Suprapubic skin (tissue), 4 donors: ENCODE results near the gene TLCD5.

Experiments used
- POLR2A ChIP-seq, 2 donors: fragments of 450-650 bp; IDR thresholded peaks; one replicate each; pipeline ENCODE4 v1.6.1; 2017; ENCODE audit warnings: antibody characterized with exemption in 2 of 2, mild to moderate bottlenecking in 2 of 2, moderate library complexity in 2 of 2
- POLR2AphosphoS5 ChIP-seq, 3 donors: sonication (generic); formaldehyde crosslinking; IDR thresholded peaks; one replicate each; pipeline ENCODE4 v1.6.1; 2017; ENCODE audit warnings: antibody characterized with exemption in 3 of 3
- TF ChIP-seq, protein P1 (sequence below), 2 donors: fragments of 200-600 bp in 1 of 2; fragments of 450-650 bp in 1 of 2; sonication (generic) in 1 of 2; IDR thresholded peaks; one replicate each; pipeline ENCODE4 v1.5.1; 2016 to 2019; ENCODE audit warnings: antibody characterized with exemption in 2 of 2, mild to moderate bottlenecking in 1 of 2, moderate library complexity in 1 of 2

DNA sequence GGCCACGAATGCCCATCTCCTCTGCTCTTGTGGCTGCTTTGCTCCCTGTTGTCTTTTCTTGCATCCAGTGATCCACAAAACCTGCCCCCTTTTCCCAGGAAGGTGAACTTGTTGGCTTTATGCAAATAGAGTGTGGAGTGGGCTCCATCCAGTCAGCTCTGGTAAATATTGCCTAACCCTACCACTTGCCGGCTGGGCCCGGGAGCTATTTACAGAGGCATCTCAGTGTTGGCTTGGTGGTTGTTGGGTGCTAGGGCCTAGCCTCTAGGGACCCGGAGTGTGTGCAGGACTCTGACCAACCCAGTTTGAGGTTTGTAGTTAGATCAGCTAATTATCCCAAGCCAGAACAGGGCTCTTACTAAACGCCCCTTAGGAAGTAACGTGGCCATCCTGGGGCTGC, 40.8 kb upstream of the TLCD5 start:
- TF ChIP-seq POLR2A (IDR thresholded peaks at IDR 0.05) (no peak), POLR2AphosphoS5 (IDR thresholded peaks at IDR 0.05) (no peak)
- TF ChIP-seq, protein P1, sequence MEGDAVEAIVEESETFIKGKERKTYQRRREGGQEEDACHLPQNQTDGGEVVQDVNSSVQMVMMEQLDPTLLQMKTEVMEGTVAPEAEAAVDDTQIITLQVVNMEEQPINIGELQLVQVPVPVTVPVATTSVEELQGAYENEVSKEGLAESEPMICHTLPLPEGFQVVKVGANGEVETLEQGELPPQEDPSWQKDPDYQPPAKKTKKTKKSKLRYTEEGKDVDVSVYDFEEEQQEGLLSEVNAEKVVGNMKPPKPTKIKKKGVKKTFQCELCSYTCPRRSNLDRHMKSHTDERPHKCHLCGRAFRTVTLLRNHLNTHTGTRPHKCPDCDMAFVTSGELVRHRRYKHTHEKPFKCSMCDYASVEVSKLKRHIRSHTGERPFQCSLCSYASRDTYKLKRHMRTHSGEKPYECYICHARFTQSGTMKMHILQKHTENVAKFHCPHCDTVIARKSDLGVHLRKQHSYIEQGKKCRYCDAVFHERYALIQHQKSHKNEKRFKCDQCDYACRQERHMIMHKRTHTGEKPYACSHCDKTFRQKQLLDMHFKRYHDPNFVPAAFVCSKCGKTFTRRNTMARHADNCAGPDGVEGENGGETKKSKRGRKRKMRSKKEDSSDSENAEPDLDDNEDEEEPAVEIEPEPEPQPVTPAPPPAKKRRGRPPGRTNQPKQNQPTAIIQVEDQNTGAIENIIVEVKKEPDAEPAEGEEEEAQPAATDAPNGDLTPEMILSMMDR (IDR thresholded peaks at IDR 0.05): no peak
